Measurements from ENCODE around the gene GPR137. TPM values are rescaled to one million over a fixed set of nuclear protein-coding genes. Genes with fewer than 3 reads are reported as not detected.

The GPR137 gene
- total RNA-seq, 1 donor from 2014 or later, result 55.9 TPM

DNA sequence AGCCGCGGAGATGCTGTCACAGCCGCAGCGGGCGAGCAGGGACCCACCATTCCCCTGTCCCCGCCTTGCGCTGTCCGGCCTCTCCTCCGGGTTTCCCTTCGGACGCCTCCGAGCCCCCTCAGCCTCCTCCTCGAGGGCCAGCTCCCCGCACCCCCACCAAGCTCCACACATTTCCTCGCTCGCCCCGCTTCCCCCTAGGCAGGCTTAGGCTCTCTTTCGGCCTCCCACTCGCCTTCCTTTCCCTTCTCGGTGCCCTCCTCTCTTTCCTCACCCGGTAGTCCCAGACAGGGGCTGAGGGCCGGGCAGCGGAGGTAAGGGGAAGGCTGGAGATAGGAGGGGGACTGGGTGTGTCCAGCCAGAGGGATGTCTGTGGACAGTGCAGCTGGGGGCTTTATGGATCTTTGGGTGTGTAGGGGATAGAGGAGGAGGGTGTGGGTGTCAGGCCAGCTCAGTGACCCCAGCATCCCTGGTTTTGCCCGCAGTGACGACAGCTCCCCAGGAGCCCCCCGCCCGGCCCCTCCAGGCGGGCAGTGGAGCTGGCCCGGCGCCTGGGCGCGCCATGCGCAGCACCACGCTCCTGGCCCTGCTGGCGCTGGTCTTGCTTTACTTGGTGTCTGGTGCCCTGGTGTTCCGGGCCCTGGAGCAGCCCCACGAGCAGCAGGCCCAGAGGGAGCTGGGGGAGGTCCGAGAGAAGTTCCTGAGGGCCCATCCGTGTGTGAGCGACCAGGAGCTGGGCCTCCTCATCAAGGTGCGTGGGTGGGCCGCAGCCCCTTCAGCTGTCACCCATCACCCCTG, 7.0 kb downstream of the GPR137 start:
- Mint-ChIP-seq H3K4me1 (peaks cover 19% of the 10 kb centered on the region), H3K27ac (ENCODE audit: unreplicated experiment) (no peak overlapping the region), H3K9me3 (no peaks in the 10 kb centered on the region), H3K36me3 (ENCODE audit: low read depth) (no peaks in the 10 kb centered on the region), H3K27me3 (ENCODE audit: low read depth) (peaks cover 81% of the 10 kb centered on the region), H3K4me3 (no peak overlapping the region)
- no peak for DNase-seq (ENCODE audit: low read depth, low spot score)
- TF ChIP-seq, protein P1, sequence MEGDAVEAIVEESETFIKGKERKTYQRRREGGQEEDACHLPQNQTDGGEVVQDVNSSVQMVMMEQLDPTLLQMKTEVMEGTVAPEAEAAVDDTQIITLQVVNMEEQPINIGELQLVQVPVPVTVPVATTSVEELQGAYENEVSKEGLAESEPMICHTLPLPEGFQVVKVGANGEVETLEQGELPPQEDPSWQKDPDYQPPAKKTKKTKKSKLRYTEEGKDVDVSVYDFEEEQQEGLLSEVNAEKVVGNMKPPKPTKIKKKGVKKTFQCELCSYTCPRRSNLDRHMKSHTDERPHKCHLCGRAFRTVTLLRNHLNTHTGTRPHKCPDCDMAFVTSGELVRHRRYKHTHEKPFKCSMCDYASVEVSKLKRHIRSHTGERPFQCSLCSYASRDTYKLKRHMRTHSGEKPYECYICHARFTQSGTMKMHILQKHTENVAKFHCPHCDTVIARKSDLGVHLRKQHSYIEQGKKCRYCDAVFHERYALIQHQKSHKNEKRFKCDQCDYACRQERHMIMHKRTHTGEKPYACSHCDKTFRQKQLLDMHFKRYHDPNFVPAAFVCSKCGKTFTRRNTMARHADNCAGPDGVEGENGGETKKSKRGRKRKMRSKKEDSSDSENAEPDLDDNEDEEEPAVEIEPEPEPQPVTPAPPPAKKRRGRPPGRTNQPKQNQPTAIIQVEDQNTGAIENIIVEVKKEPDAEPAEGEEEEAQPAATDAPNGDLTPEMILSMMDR (conservative IDR thresholded peaks at IDR 0.05), result no peak

DNA sequence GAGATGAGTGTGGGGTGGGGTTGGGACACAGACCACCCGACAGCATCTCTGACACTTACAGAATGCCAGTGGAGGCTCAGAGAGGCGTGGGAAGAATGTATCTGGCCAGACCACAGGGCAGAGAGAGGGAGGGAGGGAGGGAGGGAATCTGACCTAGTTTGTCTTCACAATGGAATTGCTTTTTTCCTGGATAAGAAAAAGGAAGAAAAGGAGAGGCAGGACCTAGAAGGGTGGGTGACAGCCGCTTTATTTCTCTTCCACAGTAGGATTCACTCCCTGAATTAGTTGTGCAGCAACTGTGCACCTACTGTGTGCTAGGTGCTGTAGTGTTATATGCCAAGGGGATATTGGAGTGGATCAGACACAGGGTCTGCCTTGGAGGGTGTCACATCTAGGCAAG, 9.1 kb downstream of the GPR137 start:
- no peaks in the 10 kb centered on the region for H3K9me3 Mint-ChIP-seq
- no peak overlapping the region for H3K27ac Mint-ChIP-seq (ENCODE audit: unreplicated experiment)
- peaks cover 21% of the 10 kb centered on the region for H3K4me1 Mint-ChIP-seq
- TF ChIP-seq, protein P1 (conservative IDR thresholded peaks at IDR 0.05), result no peak
- H3K27me3 Mint-ChIP-seq (ENCODE audit: low read depth), result peaks cover 92% of the 10 kb centered on the region
- no peak overlapping the region for H3K4me3 Mint-ChIP-seq
- no peaks in the 10 kb centered on the region for H3K36me3 Mint-ChIP-seq (ENCODE audit: low read depth)
- no peak for DNase-seq (ENCODE audit: low read depth, low spot score)

DNA sequence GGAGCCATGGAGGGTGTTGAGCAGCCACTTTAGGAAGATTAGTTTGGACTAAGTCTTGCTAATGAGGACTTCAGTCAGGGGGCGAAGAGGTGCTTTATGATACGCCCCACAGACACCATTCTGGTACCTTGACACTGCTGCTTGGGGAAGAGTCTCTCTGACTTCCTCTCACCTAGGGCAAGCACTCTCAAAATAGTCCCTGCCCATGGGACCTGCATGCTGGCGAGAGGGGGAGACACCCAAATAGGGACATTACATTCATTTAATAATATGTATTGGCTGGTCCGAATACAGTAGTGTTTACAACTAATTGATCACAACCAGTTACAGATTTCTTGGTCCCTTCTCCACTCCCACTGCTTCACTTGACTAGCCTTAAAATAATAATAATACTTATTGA, 10.1 kb downstream of the GPR137 start:
- TF ChIP-seq, protein P1 (conservative IDR thresholded peaks at IDR 0.05), result no peak
- H3K9me3 Mint-ChIP-seq, result no peaks in the 10 kb centered on the region
- no peak overlapping the region for H3K4me3 Mint-ChIP-seq
- peaks cover 92% of the 10 kb centered on the region for H3K27me3 Mint-ChIP-seq (ENCODE audit: low read depth)
- DNase-seq (ENCODE audit: low read depth, low spot score), result no peak
- no peaks in the 10 kb centered on the region for H3K36me3 Mint-ChIP-seq (ENCODE audit: low read depth)
- peaks cover 20% of the 10 kb centered on the region for H3K4me1 Mint-ChIP-seq
- no peak overlapping the region for H3K27ac Mint-ChIP-seq (ENCODE audit: unreplicated experiment)

DNA sequence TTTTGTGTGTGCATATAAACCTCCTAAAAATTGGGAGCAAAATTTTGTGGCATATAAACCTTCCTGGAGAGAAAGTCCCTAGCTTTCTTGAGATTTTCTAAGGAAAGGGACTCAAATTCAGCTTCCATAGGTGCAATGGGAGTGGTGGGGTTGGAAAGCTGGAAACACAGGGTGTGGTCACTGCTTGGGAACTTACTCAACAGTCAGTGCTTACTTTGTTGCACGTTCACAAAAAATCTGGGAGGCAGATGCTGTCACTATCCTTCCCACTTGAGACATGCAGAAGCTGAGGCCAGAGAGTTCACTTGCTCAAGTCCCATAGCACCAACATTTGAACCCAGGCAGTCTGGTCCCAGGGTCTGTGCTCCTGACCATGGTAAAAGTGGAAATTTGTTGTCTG, 10.6 kb downstream of the GPR137 start:
- Mint-ChIP-seq H3K4me3 (no peak overlapping the region), H3K27me3 (ENCODE audit: low read depth) (peaks cover 92% of the 10 kb centered on the region), H3K36me3 (ENCODE audit: low read depth) (no peaks in the 10 kb centered on the region), H3K9me3 (no peaks in the 10 kb centered on the region), H3K4me1 (peaks cover 21% of the 10 kb centered on the region), H3K27ac (ENCODE audit: unreplicated experiment) (no peak overlapping the region)
- TF ChIP-seq, protein P1 (conservative IDR thresholded peaks at IDR 0.05), result no peak
- DNase-seq (ENCODE audit: low read depth, low spot score), result no peak

DNA sequence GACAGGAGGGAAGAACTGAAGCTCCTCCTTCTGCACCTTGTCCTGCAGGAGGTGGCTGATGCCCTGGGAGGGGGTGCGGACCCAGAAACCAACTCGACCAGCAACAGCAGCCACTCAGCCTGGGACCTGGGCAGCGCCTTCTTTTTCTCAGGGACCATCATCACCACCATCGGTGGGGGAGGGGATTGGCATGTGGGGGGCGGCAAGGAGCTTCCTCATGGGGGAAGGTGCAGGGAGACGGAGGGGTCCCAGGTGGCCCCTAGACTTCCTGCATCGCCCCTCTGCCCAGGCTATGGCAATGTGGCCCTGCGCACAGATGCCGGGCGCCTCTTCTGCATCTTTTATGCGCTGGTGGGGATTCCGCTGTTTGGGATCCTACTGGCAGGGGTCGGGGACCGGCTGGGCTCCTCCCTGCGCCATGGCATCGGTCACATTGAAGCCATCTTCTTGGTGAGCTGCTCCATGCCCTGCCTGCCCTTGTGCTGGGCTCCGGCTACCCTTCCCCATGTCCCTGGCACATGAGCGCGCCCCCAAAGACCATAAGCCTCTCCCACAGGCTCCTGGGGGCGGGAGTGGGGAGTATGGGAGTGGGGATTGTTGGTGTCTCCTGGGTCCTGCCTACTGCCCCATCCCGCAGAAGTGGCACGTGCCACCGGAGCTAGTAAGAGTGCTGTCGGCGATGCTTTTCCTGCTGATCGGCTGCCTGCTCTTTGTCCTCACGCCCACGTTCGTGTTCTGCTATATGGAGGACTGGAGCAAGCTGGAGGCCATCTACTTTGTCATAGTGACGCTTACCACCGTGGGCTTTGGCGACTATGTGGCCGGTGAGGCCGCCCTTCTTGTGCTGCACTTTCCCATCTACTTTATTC, 11.4 kb downstream of the GPR137 start:
- peak overlapping the region; percentile 56 for H3K4me3 Mint-ChIP-seq
- H3K9me3 Mint-ChIP-seq, result no peaks in the 10 kb centered on the region
- H3K4me1 Mint-ChIP-seq, result peaks cover 21% of the 10 kb centered on the region

More for the DNA sequence above, 11.4 kb downstream of the GPR137 start:
- DNase-seq (ENCODE audit: low read depth, low spot score), result no peak
- no peaks in the 10 kb centered on the region for H3K36me3 Mint-ChIP-seq (ENCODE audit: low read depth)
- peaks cover 99% of the 10 kb centered on the region for H3K27me3 Mint-ChIP-seq (ENCODE audit: low read depth)
- TF ChIP-seq, protein P1 (conservative IDR thresholded peaks at IDR 0.05), result no peak
- no peak overlapping the region for H3K27ac Mint-ChIP-seq (ENCODE audit: unreplicated experiment)

All from neural crest cell (in vitro differentiated cells).